Neural cell (in vitro differentiated cells): Measurements from ENCODE around the gene TNRC6C. TPM values are rescaled to one million over a fixed set of nuclear protein-coding genes. Genes with fewer than 3 reads are reported as not detected.

Experiments used
- H2AFZ ChIP-seq: fragments of 200-600, 300-800 bp; sonication (generic), shearing (Covaris generic); 2 replicates; pipeline ENCODE4 v1.6.0; 2014; ENCODE audit warnings: low read depth, mild to moderate bottlenecking, antibody characterized with exemption, low read length, moderate library complexity
- H3F3A ChIP-seq: fragments of 200-600 bp; shearing (Covaris generic); 2 replicates; pipeline ENCODE4 v1.6.1; 2016; ENCODE audit warnings: mild to moderate bottlenecking, moderate library complexity, mixed read lengths, antibody characterized with exemption, low read length; ENCODE audit not compliant: insufficient read depth, poor library complexity, severe bottlenecking
- H3K27ac ChIP-seq: fragments of 200-600, 300-800 bp; sonication (generic), shearing (Covaris generic); 2 replicates; pipeline ENCODE4 v1.5.1; 2014; ENCODE audit warnings: mild to moderate bottlenecking, low read length, moderate library complexity
- H3K27me3 ChIP-seq: fragments of 300-800, 200-600 bp; sonication (generic), shearing (Covaris generic); 2 replicates; pipeline ENCODE4 v1.6.0; 2014; ENCODE audit warnings: mild to moderate bottlenecking, low read depth, low read length, moderate library complexity; ENCODE audit not compliant: insufficient read depth
- H3K36me3 ChIP-seq: fragments of 300-800, 200-600 bp; sonication (generic), shearing (Covaris generic); 2 replicates; pipeline ENCODE4 v1.5.1; 2014; ENCODE audit warnings: mild to moderate bottlenecking, antibody characterized with exemption, low read length, moderate library complexity; ENCODE audit not compliant: insufficient read depth
- H3K4me2 ChIP-seq: fragments of 300-800, 200-600 bp; sonication (generic), shearing (Covaris generic); 2 replicates; pipeline ENCODE4 v1.6.0; 2014; ENCODE audit warnings: mild to moderate bottlenecking, low read length
- H3K4me3 ChIP-seq: fragments of 300-800, 200-600 bp; sonication (generic), shearing (Covaris generic); 2 replicates; pipeline ENCODE4 v1.5.1; 2014; ENCODE audit warnings: mild to moderate bottlenecking, low read length, moderate library complexity
- H3K79me2 ChIP-seq: fragments of 200-600 bp; shearing (Covaris generic); replicated peaks from 2 replicates; pipeline ENCODE4 v1.6.0; 2014; ENCODE audit warnings: mild to moderate bottlenecking, low read length, moderate library complexity; ENCODE audit not compliant: insufficient read depth
- H3K9ac ChIP-seq: fragments of 300-800, 200-600 bp; sonication (generic), shearing (Covaris generic); 2 replicates; pipeline ENCODE4 v1.6.1; 2016; ENCODE audit warnings: mild to moderate bottlenecking, low read length, mixed read lengths
- H3K9me2 ChIP-seq: fragments of 200-600 bp; shearing (Covaris generic); 2 replicates; pipeline ENCODE4 v1.6.1; 2016; ENCODE audit warnings: mild to moderate bottlenecking, low read length, mixed read lengths; ENCODE audit not compliant: insufficient read depth
- H3K9me3 ChIP-seq: fragments of 200-600, 300-800 bp; sonication (generic), shearing (Covaris generic); 2 replicates; pipeline ENCODE4 v1.6.1; 2016; ENCODE audit warnings: mild to moderate bottlenecking, mixed run types, low read length, moderate library complexity, mixed read lengths
- H4K20me1 ChIP-seq: fragments of 200-600 bp; shearing (Covaris generic); 2 replicates; pipeline ENCODE4 v1.6.1; 2016; ENCODE audit warnings: mild to moderate bottlenecking, mixed run types; ENCODE audit not compliant: insufficient read depth
- EP300 ChIP-seq: fragments of 450-650 bp; conservative IDR thresholded peaks from 2 replicates; pipeline ENCODE4 v1.6.1; 2014; ENCODE audit warnings: antibody characterized with exemption, mild to moderate bottlenecking, moderate library complexity; ENCODE audit not compliant: poor library complexity, severe bottlenecking
- EZH2 ChIP-seq: fragments of 200-600, 300-800 bp; shearing (Covaris generic), sonication (generic); IDR thresholded peaks from 2 replicates; pipeline ENCODE4 v1.6.1; 2014; ENCODE audit warnings: antibody characterized with exemption, low read length, borderline replicate concordance, mild to moderate bottlenecking; ENCODE audit not compliant: insufficient read depth, poor library complexity, severe bottlenecking
- MXI1 ChIP-seq: fragments of 450-650 bp; conservative IDR thresholded peaks from 2 replicates; pipeline ENCODE4 v1.6.1; 2014; ENCODE audit warnings: antibody characterized with exemption, mild to moderate bottlenecking; ENCODE audit not compliant: poor library complexity, severe bottlenecking
- POLR2AphosphoS5 ChIP-seq: IDR thresholded peaks from 2 replicates; pipeline ENCODE4 v1.6.1; 2012
- RAD21 ChIP-seq: fragments of 450-650 bp; conservative IDR thresholded peaks from 2 replicates; pipeline ENCODE4 v1.6.1; 2014; ENCODE audit warnings: antibody characterized with exemption, mild to moderate bottlenecking, moderate library complexity
- REST ChIP-seq: IDR thresholded peaks from 2 replicates; pipeline ENCODE4 v1.6.1; 2012; ENCODE audit warnings: borderline replicate concordance
- SMC3 ChIP-seq: fragments of 450-650 bp; conservative IDR thresholded peaks from 2 replicates; pipeline ENCODE4 v1.6.1; 2014; ENCODE audit warnings: antibody characterized with exemption, mild to moderate bottlenecking, moderate library complexity; ENCODE audit not compliant: poor library complexity
- TAF1 ChIP-seq: IDR thresholded peaks from 2 replicates; pipeline ENCODE4 v1.6.1; 2012; ENCODE audit warnings: low read depth
- polyA minus RNA-seq: library from RNA; depleted of rRNA, polyadenylated mRNA; stranded (reverse); fragments of >200 nt; gene quantifications from 2 replicates; pipeline ENCODE4 v1.2.3, GENCODE V29; 2014
- polyA plus RNA-seq: library from polyadenylated mRNA; depleted of rRNA; stranded (reverse); fragments of >200 nt; gene quantifications from 2 replicates; pipeline ENCODE4 v1.2.3, GENCODE V29; 2014
- TF ChIP-seq, protein P1 (sequence below): fragments of 450-650 bp; IDR thresholded peaks from 2 replicates; pipeline ENCODE4 v1.5.1; 2014; ENCODE audit warnings: antibody characterized with exemption, mild to moderate bottlenecking, moderate library complexity; ENCODE audit not compliant: poor library complexity, severe bottlenecking

Gene TNRC6C
- polyA plus RNA-seq = 15.4 and 17.2 TPM in 2 replicates
- polyA minus RNA-seq = 71.6 and 75.0 TPM in 2 replicates

DNA sequence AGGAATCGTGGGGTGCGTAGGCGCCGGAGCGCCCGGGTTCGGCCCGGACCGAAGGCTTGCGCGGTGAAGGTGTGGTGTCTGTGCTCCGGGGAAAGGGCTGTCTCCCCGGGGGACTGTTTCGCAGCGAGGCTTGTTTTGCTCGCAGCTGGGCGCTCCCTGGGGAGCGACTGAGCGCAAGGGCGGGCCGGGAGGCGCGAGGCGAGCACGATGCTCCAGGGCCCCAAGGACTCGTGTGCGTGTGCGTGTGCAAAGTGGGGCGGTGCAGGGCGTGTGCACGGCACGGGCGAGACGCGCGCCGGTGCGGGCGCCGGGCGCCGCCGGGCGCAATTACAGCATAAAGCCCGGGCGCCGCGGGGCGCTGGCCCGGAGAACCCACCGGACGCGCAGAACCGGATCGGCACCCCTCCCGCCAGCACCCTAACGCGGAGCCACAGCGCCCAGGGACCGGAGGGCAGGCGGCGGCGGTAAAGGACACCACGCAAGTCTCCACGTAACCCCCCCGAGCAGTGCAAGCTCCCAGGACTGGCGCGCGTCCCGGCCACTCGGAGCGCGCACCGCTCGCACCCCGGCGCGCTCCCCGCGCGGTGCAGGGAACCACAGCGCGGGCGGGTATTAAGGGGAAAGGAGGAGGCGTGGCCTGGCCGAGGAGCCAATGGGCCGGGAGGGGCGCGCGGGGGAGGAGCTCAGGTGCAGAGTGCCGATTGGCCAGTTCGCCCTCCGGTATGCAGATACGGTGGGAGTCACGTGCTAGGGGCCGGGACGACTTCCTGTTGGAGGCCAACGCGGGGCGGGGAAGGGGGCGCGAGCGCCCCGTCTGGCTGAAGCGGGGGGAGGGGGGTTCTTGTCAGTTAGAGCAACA lies at the start of gene TNRC6C:
TSS of gene TNRC6C (plus strand) at position 847 of the 859 bp plus-strand sequence. CDS start 45,504 bp downstream, outside the sequence.
- no peaks in the 10 kb centered on the region for H3K27me3 ChIP-seq

DNA sequence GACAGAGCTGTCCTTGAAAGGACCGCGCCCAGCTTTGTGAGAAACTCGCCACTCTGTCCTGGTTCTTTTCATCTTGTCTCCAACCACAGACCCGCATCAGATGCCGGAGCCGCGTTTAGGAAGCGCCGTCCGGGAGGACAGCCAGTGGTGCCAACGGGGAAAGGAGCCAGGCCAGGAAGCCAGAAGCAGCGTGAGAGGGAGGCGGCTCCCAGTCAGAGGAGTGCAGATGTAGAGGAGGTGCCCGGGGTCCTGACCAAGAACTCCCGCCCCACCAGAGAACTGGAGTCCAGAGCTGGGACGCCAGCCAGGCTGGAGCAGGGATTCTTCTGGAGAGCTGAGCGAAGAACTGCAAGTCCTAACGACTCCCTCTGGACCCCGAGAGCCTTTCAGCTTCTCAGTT lies 49.3 kb upstream of the TNRC6C start:
- Histone ChIP-seq H2AFZ (no peak overlapping the region), H3K4me2 (no peak overlapping the region), H3K27ac (no peak overlapping the region), H3K9ac (no peak overlapping the region), H3K79me2 (no peaks in the 10 kb centered on the region), H4K20me1 (no peaks in the 10 kb centered on the region), H3F3A (no peaks in the 10 kb centered on the region), H3K9me2 (no peaks in the 10 kb centered on the region), H3K27me3 (no peaks in the 10 kb centered on the region), H3K4me3 (no peak overlapping the region), H3K36me3 (no peaks in the 10 kb centered on the region), H3K9me3 (no peaks in the 10 kb centered on the region)
- TF ChIP-seq EP300 = no peak
- no peak for TF ChIP-seq RAD21
- no peak for TF ChIP-seq EZH2
- TF ChIP-seq TAF1 = no peak
- TF ChIP-seq SMC3 = no peak
- TF ChIP-seq REST = no peak
- no peak for TF ChIP-seq MXI1

More for the DNA sequence above, at the start of gene TNRC6C:
- peak; percentile 98 for TF ChIP-seq TAF1
- TF ChIP-seq RAD21 = peak; percentile 83
- no peak for TF ChIP-seq EZH2
- TF ChIP-seq EP300 = peak; percentile 67
- TF ChIP-seq, protein P1, sequence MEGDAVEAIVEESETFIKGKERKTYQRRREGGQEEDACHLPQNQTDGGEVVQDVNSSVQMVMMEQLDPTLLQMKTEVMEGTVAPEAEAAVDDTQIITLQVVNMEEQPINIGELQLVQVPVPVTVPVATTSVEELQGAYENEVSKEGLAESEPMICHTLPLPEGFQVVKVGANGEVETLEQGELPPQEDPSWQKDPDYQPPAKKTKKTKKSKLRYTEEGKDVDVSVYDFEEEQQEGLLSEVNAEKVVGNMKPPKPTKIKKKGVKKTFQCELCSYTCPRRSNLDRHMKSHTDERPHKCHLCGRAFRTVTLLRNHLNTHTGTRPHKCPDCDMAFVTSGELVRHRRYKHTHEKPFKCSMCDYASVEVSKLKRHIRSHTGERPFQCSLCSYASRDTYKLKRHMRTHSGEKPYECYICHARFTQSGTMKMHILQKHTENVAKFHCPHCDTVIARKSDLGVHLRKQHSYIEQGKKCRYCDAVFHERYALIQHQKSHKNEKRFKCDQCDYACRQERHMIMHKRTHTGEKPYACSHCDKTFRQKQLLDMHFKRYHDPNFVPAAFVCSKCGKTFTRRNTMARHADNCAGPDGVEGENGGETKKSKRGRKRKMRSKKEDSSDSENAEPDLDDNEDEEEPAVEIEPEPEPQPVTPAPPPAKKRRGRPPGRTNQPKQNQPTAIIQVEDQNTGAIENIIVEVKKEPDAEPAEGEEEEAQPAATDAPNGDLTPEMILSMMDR = peak; percentile 34
- TF ChIP-seq SMC3 = peak; percentile 87
- peak; percentile 100 for TF ChIP-seq POLR2AphosphoS5
- TF ChIP-seq MXI1 = peak; percentile 81
- peak; percentile 84 for TF ChIP-seq REST
- H3K27ac ChIP-seq = peak within 1 kb of the TSS; percentile 94
- no peaks in the 10 kb centered on the region for H3K9me3 ChIP-seq
- peak within 1 kb of the TSS; percentile 86 for H3K4me3 ChIP-seq
- H3K9me2 ChIP-seq = no peaks in the 10 kb centered on the region
- H3K9ac ChIP-seq = peak within 1 kb of the TSS; percentile 96
- no peaks in the 10 kb centered on the region for H3F3A ChIP-seq
- peak within 1 kb of the TSS; percentile 65 for H3K4me2 ChIP-seq
- H4K20me1 ChIP-seq = peaks cover 12% of the 10 kb centered on the region
- H3K79me2 ChIP-seq = peaks cover 40% of the 10 kb centered on the region
- H3K36me3 ChIP-seq = no peaks in the 10 kb centered on the region
- no peak within 1 kb of the TSS for H2AFZ ChIP-seq
